Measurements from ENCODE around the gene BBOF1. TPM values are rescaled to one million over a fixed set of nuclear protein-coding genes. Genes with fewer than 3 reads are reported as not detected.
A peak's percentile ranks its signal among the peaks of the same experiment; 100 is the strongest.

Gene BBOF1
- total RNA-seq, 2 donors from 2014 or later = 3.3 to 5.7 TPM

GRCh38 chr14:74038020-74038859 is 19.1 kb downstream of the BBOF1 start:
- Histone ChIP-seq H3K27me3 (no peaks in the 10 kb centered on the region), H3K4me1 (no peaks in the 10 kb centered on the region), H3K36me3 (peaks cover 7% of the 10 kb centered on the region), H3K4me3 (no peak overlapping the region), H3K9me3 (no peaks in the 10 kb centered on the region), H3K27ac (no peak overlapping the region)
- DNase-seq (ENCODE audit: low spot score) = no peak
- TF ChIP-seq CTCF (IDR thresholded peaks at IDR 0.05) = peak; percentile 53 to 78

DNA sequence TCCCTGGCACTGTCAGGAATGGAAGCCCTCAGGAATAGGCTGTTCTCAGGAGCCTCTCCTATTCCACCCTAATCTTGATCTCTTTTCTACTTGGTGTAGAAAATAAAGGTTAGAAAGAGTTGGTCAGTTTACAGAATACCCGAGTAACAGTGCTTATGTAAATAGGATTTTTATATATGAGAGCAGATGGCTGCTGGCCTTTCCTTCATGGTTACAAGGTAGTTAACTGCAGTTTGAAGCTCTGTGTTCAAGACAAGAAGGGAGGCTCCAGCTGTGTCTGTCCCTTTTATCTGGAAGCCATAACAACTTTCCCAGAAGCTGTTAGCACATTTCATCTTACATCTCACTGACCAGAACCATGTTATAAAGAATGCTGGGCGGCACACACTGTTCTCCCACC is 23.1 kb downstream of the BBOF1 start:
- no peaks in the 10 kb centered on the region for H3K4me1 ChIP-seq
- no peak for TF ChIP-seq CTCF (IDR thresholded peaks at IDR 0.05)
- H3K27ac ChIP-seq = no peak overlapping the region
- H3K9me3 ChIP-seq = no peaks in the 10 kb centered on the region
- DNase-seq (ENCODE audit: low spot score) = no peak
- no peak overlapping the region for H3K4me3 ChIP-seq
- H3K36me3 ChIP-seq = peaks cover 7% of the 10 kb centered on the region
- H3K27me3 ChIP-seq = no peaks in the 10 kb centered on the region

DNA sequence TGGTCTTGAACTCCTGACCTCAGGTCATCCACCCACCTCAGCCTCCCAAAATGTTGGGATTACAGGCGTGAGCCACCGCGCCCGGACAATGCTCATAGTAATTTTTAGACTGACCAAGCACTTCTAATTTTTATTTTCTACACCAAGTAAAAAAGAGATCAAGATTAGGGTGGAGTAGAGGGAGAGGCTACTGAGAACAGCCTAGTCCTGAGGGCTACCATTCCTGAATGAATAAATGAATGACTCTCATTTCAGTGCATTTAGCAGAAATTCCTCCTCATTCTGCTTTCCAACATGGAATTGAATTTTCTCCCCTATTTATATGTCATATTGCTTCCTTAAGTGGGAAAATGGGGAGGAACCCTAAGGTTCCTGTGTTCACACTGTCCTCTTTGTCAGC is 26.4 kb downstream of the BBOF1 start:
- Histone ChIP-seq H3K36me3 (peaks cover 11% of the 10 kb centered on the region), H3K4me3 (no peak overlapping the region), H3K27ac (no peak overlapping the region), H3K9me3 (no peaks in the 10 kb centered on the region), H3K4me1 (no peaks in the 10 kb centered on the region), H3K27me3 (no peaks in the 10 kb centered on the region)
- no peak for DNase-seq (ENCODE audit: low spot score)
- no peak for TF ChIP-seq CTCF (IDR thresholded peaks at IDR 0.05)

DNA sequence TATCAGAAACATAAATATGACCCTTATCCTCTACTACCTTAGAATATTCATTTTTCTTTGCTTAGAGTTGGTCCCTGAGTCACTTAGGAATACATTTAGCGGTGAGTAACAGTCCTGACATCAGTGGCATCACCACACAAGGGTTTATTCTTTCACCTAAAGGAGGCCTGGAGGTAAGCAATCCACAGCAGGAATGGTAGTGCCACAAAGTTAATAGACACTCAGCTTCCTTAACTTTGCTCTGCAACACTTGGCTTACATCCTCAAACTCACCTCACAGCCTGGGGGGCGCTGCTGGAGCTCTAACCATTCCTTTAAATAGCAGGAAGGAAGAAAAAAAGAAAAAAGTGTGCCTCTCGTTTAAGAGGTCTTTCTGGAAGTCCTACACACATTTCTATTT is 29.1 kb downstream of the BBOF1 start:
- Histone ChIP-seq H3K4me3 (no peak overlapping the region), H3K4me1 (no peaks in the 10 kb centered on the region), H3K36me3 (peaks cover 4% of the 10 kb centered on the region), H3K27me3 (no peaks in the 10 kb centered on the region), H3K9me3 (no peaks in the 10 kb centered on the region), H3K27ac (no peak overlapping the region)
- TF ChIP-seq CTCF (IDR thresholded peaks at IDR 0.05) = no peak
- DNase-seq (ENCODE audit: low spot score) = no peak

GRCh38 chr14:74049876-74050495 is 30.8 kb downstream of the BBOF1 start:
- no peak for DNase-seq (ENCODE audit: low spot score)
- TF ChIP-seq CTCF (IDR thresholded peaks at IDR 0.05) = no peak

More at GRCh38 chr14:74049876-74050495, 30.8 kb downstream of the BBOF1 start:
- no peaks in the 10 kb centered on the region for H3K27me3 ChIP-seq
- H3K9me3 ChIP-seq = no peaks in the 10 kb centered on the region
- no peak overlapping the region for H3K27ac ChIP-seq
- H3K36me3 ChIP-seq = peaks cover 4% of the 10 kb centered on the region
- no peaks in the 10 kb centered on the region for H3K4me1 ChIP-seq
- H3K4me3 ChIP-seq = no peak overlapping the region
